HG03135 (cell line): ENCODE data around the gene ABHD8.
A peak's percentile ranks its signal among the peaks of the same experiment; 100 is the strongest.

ENCODE experiments used
- ATAC-seq: cut with Tn5 transposase; IDR thresholded peaks from one replicate; pipeline ENCODE4 v1.9.1; 2021; ENCODE audit warnings: mild to moderate bottlenecking, moderate library complexity; ENCODE audit not compliant: unreplicated experiment

Gene ABHD8

GRCh38 chr19:17321655-17322489 lies 18.6 kb upstream of the ABHD8 start:
- ATAC-seq, result no peak

DNA sequence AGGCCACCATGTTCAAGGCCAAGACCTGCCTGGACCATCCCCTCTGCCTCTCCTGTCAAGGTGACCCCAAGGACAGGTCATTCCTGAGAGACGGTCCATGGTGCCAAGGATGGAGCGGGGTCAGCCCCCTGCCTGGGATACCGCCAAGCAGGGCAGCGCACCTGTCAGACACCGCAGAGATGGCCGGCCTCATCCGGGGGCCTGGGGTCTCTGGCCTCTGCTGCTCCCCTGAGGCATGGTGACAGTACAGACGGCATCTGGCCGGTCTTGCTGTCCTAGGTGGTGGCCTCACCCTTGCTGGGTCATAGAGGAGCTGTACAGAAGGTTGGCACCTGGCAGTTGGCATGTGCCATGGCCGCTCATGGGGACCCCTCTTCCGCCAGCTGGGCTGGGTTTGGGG lies 17.2 kb upstream of the ABHD8 start:
- ATAC-seq, result no peak

GRCh38 chr19:17319473-17320238 lies 16.4 kb upstream of the ABHD8 start:
- no peak for ATAC-seq

GRCh38 chr19:17318966-17319365 lies 15.7 kb upstream of the ABHD8 start:
- ATAC-seq, result no peak

GRCh38 chr19:17314007-17314593 lies 10.9 kb upstream of the ABHD8 start:
- no peak for ATAC-seq

- no peak for ATAC-seq
Measured at GRCh38 chr19:17312189-17313113, 9.2 kb upstream of the ABHD8 start.

DNA sequence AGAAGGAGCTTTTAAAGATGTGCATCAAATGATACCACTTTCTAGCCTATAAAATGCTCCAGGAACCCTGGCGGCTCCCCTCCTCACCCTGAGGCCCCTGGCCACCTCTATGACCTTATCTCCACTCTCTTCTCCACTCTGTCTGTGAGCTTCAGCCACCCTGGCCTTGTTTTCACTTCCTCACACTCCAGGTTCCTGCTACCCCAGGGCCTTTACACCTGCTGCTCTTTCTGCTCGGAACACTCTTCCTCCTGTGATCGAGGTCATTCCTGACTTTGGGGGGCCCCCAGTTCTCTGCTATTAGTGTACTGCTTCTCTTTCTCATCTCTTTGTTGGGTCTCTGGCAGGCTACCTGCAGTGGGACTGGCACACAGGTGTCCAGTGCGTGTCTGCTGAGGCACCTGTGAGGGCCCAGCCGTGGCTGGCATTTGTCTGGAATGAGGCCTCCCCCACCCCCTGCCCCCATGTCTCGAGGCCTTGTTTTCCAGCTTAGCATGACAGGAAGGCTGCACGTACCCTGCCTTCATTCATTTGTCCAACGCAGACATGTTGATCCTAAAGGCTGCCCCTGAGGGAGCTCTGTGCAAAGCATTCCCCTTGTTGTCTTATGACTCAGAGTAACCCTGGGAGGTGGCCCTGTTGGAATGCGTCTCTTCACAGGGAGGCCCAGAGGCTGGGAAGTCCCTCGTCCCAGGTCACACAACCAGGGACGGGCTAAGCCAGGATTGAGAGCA lies 8.4 kb upstream of the ABHD8 start:
- no peak for ATAC-seq

GRCh38 chr19:17309965-17310461 lies 6.8 kb upstream of the ABHD8 start:
- no peak for ATAC-seq

GRCh38 chr19:17309198-17309964 lies 6.2 kb upstream of the ABHD8 start, which contains the start of gene DDA1:
Gene DDA1 (plus strand): TSS chr19:17309563. CDS start chr19:17309655, 92 bp downstream.
- ATAC-seq, result peak; percentile 58

DNA sequence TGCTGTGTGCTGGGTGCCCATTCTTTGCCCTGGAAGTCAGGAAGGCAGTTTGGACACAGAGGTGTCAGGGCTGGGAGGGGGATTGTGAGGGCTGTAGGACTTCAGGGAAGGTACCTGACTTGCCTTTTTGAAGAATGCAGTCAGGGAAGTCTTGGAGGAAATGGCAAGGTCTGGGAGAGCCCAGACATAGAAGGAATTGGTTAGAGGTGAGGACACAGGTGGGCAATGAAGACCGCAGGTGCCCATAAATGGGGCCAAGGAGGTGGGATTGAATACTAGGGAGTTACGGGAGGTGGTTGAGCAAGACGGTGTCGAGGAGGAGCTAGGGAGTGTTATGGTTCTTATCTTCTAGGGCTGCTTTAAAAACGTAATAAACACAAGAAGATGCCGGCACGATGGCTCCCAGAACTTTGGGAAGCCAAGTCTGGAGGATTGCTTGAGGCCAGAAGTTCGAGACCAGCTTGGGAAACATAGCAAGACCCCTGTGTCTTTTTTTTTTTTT lies 4.7 kb upstream of the ABHD8 start:
- ATAC-seq, result no peak

- ATAC-seq, result no peak
Measured at GRCh38 chr19:17306285-17306714, 3.1 kb upstream of the ABHD8 start.

- ATAC-seq, result peak; percentile 62
Measured at GRCh38 chr19:17305517-17306284, 2.5 kb upstream of the ABHD8 start, which contains the start of gene MRPL34. Gene MRPL34 (plus strand): TSS chr19:17305872. CDS start chr19:17305893, 21 bp downstream.

GRCh38 chr19:17305216-17305516 lies 1.9 kb upstream of the ABHD8 start:
- no peak for ATAC-seq

- no peak for ATAC-seq
Measured at GRCh38 chr19:17304386-17305215, 1.4 kb upstream of the ABHD8 start.

- no peak for ATAC-seq
Measured at GRCh38 chr19:17303940-17304267, 679 bp upstream of the ABHD8 start.

- no peak for ATAC-seq
Measured at GRCh38 chr19:17302391-17303166, 646 bp downstream of the ABHD8 start.
